ENCODE data around the gene NLGN1. TPM values are rescaled to one million over a fixed set of nuclear protein-coding genes. Genes with fewer than 3 reads are reported as not detected.

NLGN1 gene
- total RNA-seq, 2 donors from 2014 or later: not detected

GRCh38 chr3:174101244-174101643 is 703.7 kb downstream of the NLGN1 start:
- Mint-ChIP-seq H3K9me3 (no peaks in the 10 kb centered on the region), H3K4me1 (no peaks in the 10 kb centered on the region), H3K4me3 (no peak overlapping the region), H3K27me3 (no peaks in the 10 kb centered on the region), H3K27ac (no peak overlapping the region), H3K36me3 (ENCODE audit: low read depth) (no peaks in the 10 kb centered on the region)
- ATAC-seq (replicated peaks): no peak

DNA sequence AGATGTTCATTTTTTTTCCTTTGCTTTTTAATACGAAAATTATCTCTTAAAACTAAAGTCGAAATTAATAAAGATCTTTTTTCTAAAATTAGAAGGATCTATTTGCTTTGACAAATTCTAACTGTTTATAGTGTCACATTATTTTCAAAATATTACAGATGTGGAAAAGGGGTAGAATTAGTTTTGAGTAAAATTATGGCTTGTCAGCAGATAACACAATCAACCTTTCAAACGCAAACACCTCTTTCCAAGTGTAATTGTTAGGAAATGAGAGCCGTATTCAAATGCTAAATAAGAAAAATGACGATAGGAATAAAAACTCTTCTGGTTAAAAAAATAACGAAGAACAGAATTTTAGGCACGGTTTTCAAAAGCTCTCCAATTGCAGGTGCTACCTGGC is 704.7 kb downstream of the NLGN1 start:
- no peak for ATAC-seq (replicated peaks)
- Mint-ChIP-seq H3K27ac (no peak overlapping the region), H3K4me1 (no peaks in the 10 kb centered on the region), H3K9me3 (no peaks in the 10 kb centered on the region), H3K27me3 (no peaks in the 10 kb centered on the region), H3K36me3 (ENCODE audit: low read depth) (no peaks in the 10 kb centered on the region), H3K4me3 (no peak overlapping the region)

GRCh38 chr3:174102866-174103265 is 705.3 kb downstream of the NLGN1 start:
- Mint-ChIP-seq H3K4me3 (no peak overlapping the region), H3K36me3 (ENCODE audit: low read depth) (no peaks in the 10 kb centered on the region), H3K9me3 (no peaks in the 10 kb centered on the region), H3K27me3 (no peaks in the 10 kb centered on the region), H3K27ac (no peak overlapping the region), H3K4me1 (no peaks in the 10 kb centered on the region)
- no peak for ATAC-seq (replicated peaks)

- no peaks in the 10 kb centered on the region for H3K27me3 Mint-ChIP-seq
These were observed 713.2 kb downstream of the NLGN1 start for GRCh38 chr3:174110761-174111160.

GRCh38 chr3:174111776-174112175 is 714.2 kb downstream of the NLGN1 start:
- Mint-ChIP-seq H3K9me3 (no peaks in the 10 kb centered on the region), H3K27me3 (no peaks in the 10 kb centered on the region), H3K36me3 (ENCODE audit: low read depth) (no peaks in the 10 kb centered on the region), H3K4me1 (no peaks in the 10 kb centered on the region), H3K4me3 (no peak overlapping the region), H3K27ac (no peak overlapping the region)
- ATAC-seq (replicated peaks): no peak

More at GRCh38 chr3:174110761-174111160, 713.2 kb downstream of the NLGN1 start:
- no peaks in the 10 kb centered on the region for H3K9me3 Mint-ChIP-seq
- no peak for ATAC-seq (replicated peaks)
- H3K27ac Mint-ChIP-seq: no peak overlapping the region
- no peak overlapping the region for H3K4me3 Mint-ChIP-seq
- H3K4me1 Mint-ChIP-seq: no peaks in the 10 kb centered on the region
- no peaks in the 10 kb centered on the region for H3K36me3 Mint-ChIP-seq (ENCODE audit: low read depth)

DNA sequence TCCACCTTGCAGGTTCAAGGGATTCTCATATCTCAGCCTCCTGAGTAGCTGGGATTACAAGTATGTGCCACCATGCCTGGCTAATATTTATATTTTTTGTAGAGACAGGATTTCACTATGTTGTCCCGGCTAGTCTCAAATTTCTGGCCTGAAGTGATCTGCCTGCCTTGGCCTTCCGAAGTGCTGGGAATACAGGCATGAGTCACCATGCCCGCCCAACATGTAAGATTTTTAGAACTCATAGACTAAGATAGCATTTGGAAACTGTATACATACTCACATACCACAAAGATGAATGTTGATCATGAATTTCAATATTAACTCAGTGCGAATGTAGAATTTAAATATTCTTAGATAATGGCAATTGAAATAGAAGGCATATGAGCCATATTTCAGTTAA is 718.9 kb downstream of the NLGN1 start:
- no peaks in the 10 kb centered on the region for H3K9me3 Mint-ChIP-seq
- H3K4me1 Mint-ChIP-seq: no peaks in the 10 kb centered on the region
- no peaks in the 10 kb centered on the region for H3K27me3 Mint-ChIP-seq
- ATAC-seq (replicated peaks): no peak
- no peak overlapping the region for H3K4me3 Mint-ChIP-seq
- no peak overlapping the region for H3K27ac Mint-ChIP-seq
- no peaks in the 10 kb centered on the region for H3K36me3 Mint-ChIP-seq (ENCODE audit: low read depth)

- Mint-ChIP-seq H3K27ac (no peak overlapping the region), H3K27me3 (no peaks in the 10 kb centered on the region), H3K9me3 (peaks cover 7% of the 10 kb centered on the region), H3K4me3 (no peak overlapping the region), H3K36me3 (ENCODE audit: low read depth) (no peaks in the 10 kb centered on the region), H3K4me1 (no peaks in the 10 kb centered on the region)
- ATAC-seq (replicated peaks): no peak
These were observed 723.5 kb downstream of the NLGN1 start for GRCh38 chr3:174120997-174121396.

DNA sequence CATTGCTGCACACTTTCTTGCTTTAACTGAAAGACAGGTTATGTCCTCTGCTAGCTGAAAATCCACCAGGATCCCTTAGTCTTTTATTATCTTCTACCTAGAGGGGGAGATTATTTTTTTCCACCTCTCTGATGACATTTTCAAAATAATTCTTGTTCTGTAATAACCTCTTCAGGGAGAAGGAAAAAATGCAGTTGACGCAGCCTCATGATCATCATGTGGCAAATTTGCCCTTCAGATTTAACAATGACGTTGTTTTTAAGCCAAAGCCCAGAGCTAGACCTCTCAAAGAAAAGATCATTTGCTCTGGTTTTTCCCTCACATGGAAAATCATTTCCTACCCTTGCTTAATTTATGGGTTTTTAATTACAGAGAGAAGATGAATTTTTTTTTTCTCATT is 724.9 kb downstream of the NLGN1 start:
- Mint-ChIP-seq H3K27ac (no peak overlapping the region), H3K27me3 (no peaks in the 10 kb centered on the region), H3K4me1 (no peaks in the 10 kb centered on the region), H3K9me3 (peaks cover 7% of the 10 kb centered on the region), H3K36me3 (ENCODE audit: low read depth) (no peaks in the 10 kb centered on the region), H3K4me3 (no peak overlapping the region)
- no peak for ATAC-seq (replicated peaks)

DNA sequence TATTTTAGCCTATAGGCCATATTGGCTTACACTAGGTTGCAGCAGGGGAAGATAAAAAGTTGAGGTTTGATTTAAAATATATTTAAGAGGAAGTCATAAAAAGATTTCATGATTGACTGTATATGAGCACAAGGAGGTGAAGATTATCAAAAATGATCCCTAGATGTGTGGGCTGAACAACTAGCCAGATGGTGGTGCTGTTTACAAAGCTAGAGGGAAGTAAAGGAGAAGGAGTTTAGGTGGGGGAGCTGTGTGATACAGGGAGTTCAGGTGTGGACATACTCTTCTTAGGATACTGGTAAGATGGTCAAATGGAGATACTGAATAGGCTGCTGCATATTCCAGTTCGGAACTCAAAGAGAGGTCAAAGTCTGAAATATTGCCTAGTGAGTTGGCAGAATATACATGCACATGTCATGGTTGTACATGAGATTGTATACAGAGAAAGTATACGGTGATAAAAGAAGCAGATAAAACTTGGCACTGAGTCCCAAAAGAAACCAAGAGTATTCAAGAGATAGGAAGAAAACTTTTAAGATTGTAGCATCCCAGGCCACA is 727.8 kb downstream of the NLGN1 start:
- no peak for ATAC-seq (replicated peaks)
- Mint-ChIP-seq H3K4me3 (no peak overlapping the region), H3K36me3 (ENCODE audit: low read depth) (no peaks in the 10 kb centered on the region), H3K27ac (no peak overlapping the region), H3K27me3 (no peaks in the 10 kb centered on the region), H3K9me3 (peaks cover 8% of the 10 kb centered on the region), H3K4me1 (no peaks in the 10 kb centered on the region)

DNA sequence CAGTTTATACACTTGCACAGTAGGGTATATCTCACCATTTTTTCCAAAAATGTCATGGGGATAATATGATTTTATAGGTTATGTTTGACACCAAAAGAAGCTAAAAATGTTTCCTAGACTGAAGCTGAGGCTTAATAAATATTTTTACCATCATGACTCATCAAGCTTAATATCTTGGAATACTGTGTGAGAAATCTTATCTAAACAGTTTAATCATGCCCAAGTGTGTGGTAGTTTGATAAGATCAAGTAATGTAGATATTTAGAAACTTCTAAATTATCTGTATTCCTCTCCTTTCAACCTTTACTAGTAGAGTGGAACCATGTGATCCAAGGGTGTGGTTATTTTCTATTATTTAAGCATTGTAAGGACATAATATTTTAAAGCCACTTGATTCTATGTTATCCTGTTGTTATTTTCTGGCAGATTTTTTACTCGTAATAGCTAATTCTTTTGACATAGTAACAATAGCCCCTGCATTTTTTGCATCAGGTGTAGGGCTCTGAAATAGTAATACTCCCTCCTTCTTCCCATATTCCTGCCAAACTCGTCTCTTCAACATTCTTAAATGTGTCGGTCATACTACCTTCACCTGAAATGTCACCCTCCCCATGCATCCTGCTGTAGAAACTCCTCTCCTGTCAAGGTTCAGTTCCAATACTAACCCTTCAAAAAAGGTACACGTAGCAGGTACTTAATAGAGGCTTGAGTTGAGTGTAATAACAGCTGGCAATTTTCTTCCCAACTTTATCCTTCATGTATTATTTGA is 729.6 kb downstream of the NLGN1 start:
- Mint-ChIP-seq H3K36me3 (ENCODE audit: low read depth) (no peaks in the 10 kb centered on the region), H3K4me3 (no peak overlapping the region), H3K9me3 (peaks cover 11% of the 10 kb centered on the region), H3K27ac (no peak overlapping the region), H3K4me1 (no peaks in the 10 kb centered on the region), H3K27me3 (no peaks in the 10 kb centered on the region)
- ATAC-seq (replicated peaks): no peak

GRCh38 chr3:174132006-174132405 is 734.5 kb downstream of the NLGN1 start:
- Mint-ChIP-seq H3K27ac (no peak overlapping the region), H3K36me3 (ENCODE audit: low read depth) (no peaks in the 10 kb centered on the region), H3K4me3 (no peak overlapping the region), H3K9me3 (peaks cover 6% of the 10 kb centered on the region), H3K4me1 (no peaks in the 10 kb centered on the region), H3K27me3 (no peaks in the 10 kb centered on the region)
- no peak for ATAC-seq (replicated peaks)

- H3K36me3 Mint-ChIP-seq (ENCODE audit: low read depth): no peaks in the 10 kb centered on the region
- ATAC-seq (replicated peaks): no peak
- no peaks in the 10 kb centered on the region for H3K27me3 Mint-ChIP-seq
- H3K9me3 Mint-ChIP-seq: peaks cover 6% of the 10 kb centered on the region
- no peaks in the 10 kb centered on the region for H3K4me1 Mint-ChIP-seq
- H3K27ac Mint-ChIP-seq: no peak overlapping the region
- no peak overlapping the region for H3K4me3 Mint-ChIP-seq
These were observed 735.0 kb downstream of the NLGN1 start for GRCh38 chr3:174132421-174133042.

DNA sequence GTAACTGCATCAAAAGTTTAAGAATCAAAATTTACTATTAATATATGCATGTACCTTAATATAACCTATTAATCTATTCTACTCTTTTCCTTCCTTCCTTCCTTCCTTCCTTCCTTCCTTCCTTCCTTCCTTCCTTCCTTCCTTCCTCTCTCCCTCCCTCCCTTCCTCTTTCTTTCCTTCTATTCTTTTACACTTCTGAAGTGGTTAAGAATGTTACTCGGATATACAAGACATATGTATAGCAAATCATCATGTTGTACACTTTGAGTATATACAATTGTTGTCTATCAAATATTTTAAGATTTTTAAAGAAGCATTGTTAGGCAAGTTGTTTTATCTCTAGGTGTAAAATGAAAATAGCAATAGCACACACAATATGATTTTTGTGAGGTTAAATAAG is 748.5 kb downstream of the NLGN1 start:
- Mint-ChIP-seq H3K4me1 (no peaks in the 10 kb centered on the region), H3K36me3 (ENCODE audit: low read depth) (no peaks in the 10 kb centered on the region), H3K27me3 (no peaks in the 10 kb centered on the region), H3K9me3 (no peaks in the 10 kb centered on the region), H3K27ac (no peak overlapping the region), H3K4me3 (no peak overlapping the region)
- ATAC-seq (replicated peaks): no peak

DNA sequence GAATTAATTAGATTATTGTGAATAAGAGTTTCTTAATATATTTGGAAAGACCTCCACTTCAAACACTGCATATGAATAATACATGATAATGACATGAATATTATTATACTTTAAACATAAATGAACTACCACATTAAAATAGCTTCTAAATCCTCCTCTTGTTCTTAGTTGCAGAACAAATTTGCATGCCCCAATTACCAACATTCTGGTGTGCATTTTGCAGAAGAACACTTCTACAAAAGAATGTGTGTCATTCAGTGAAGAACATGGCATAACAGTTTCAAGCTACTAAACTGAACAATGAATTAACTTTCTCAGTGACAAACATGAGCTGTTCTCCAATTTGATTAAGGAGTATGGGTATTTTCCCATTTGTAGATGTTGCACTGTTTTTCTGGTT is 750.3 kb downstream of the NLGN1 start:
- no peak overlapping the region for H3K4me3 Mint-ChIP-seq
- no peaks in the 10 kb centered on the region for H3K36me3 Mint-ChIP-seq (ENCODE audit: low read depth)
- no peak for ATAC-seq (replicated peaks)
- H3K4me1 Mint-ChIP-seq: no peaks in the 10 kb centered on the region
- H3K27ac Mint-ChIP-seq: no peak overlapping the region
- H3K9me3 Mint-ChIP-seq: no peaks in the 10 kb centered on the region
- H3K27me3 Mint-ChIP-seq: no peaks in the 10 kb centered on the region

- Mint-ChIP-seq H3K36me3 (ENCODE audit: low read depth) (no peaks in the 10 kb centered on the region), H3K27me3 (no peaks in the 10 kb centered on the region), H3K4me3 (no peak overlapping the region), H3K9me3 (no peaks in the 10 kb centered on the region), H3K27ac (no peak overlapping the region), H3K4me1 (no peaks in the 10 kb centered on the region)
- no peak for ATAC-seq (replicated peaks)
These were observed 756.3 kb downstream of the NLGN1 start for GRCh38 chr3:174153871-174154270.

All from activated T-helper 17 cell treated with anti-CD3 and anti-CD28 coated beads, Interleukin-2, amount 50 U/mL, for 72 hours (primary cell).